Adipose tissue (tissue), 3 donors: ENCODE results near the gene CDC123. TPM values are rescaled to one million over a fixed set of nuclear protein-coding genes. Genes with fewer than 3 reads are reported as not detected.
"Not testable (repeated sequence)": the region's sequence is repeated elsewhere in the genome, so short reads cannot be mapped to it uniquely, and the experiment has no call there.

Experiments
- H3K27ac ChIP-seq: one replicate; pipeline ENCODE4 v1.5.1; 2013; ENCODE audit warnings: low read depth, low read length
- WGBS, 3 donors: extraction: QIAGEN DNeasy Blood & Tissue Kit; methylation state at CpG; one replicate each; pipeline ENCODE4 v1.1.7; 2013; 5-methylcytosine and 5-hydroxymethylcytosine counted together
- polyA plus RNA-seq, 3 donors: library from polyadenylated mRNA; stranded (reverse); fragments of 200-250 nt; gene quantifications; one replicate each; pipeline ENCODE4 v1.2.3, GENCODE V29; 2013
- donor health status: healthy with polysubstance abuse.
- donor health status: Bipolar disorder and iron deficiency.
- donor health status: healthy.

CDC123 gene
- polyA plus RNA-seq, 3 donors: 23.9 to 54.3 (median 47.6) TPM

DNA sequence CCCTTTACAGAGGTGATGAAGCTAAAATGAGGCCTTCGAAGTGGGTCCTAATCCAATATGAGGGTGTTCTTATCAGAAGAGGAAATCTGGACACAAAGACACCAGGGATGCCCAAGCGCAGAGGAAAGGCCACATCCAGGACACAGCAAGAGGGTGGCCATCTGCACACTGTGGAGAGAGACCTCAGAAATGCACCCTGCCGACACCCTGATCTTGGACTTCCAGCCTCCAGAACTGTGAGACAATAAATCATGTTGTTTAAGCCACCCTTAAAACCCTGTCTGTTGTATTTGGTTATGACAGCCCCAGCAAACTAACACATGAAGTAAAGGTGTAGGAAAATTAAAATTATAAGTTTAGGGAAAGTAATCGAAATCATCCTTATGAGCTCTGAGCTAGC, 64.0 kb downstream of the CDC123 start:
- 85 to 97% (median 88%) methylated on average over 4 of the region's 4 CpGs for WGBS, 3 donors
- H3K27ac ChIP-seq: no peak overlapping the region

DNA sequence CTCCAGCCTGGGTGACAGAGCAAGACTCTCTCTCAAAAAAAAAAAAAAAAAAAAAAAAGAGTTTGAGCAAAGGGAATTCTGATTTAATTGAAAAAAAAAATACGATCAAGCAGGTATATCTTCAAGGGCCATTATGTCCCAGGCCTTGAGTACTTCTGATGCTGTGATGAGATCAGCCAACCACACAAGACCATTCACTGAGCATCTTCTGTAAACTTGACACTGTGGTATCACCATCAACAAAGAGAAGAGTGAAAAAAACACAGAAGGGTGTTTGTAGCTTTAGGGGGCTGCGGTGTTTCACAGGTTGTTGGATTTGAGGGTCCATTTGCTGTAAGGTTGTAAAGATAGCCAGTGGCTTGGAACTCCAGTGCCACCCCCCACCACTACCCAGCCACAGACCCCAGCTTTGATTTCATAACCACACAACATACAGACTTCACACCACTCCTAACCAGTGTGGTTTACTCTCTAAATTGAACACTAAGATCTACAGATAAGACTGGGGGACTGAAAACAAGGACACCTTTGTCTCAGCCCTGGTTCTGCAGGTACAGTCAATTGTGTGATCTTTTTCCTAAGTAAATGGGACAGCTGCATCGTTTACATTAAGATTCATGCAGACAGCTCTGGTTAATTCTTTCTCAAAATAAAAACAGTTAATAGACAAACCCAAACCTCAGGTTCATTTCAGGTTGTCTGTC, 66.4 kb downstream of the CDC123 start:
- WGBS, 3 donors: 69 to 89% (median 80%) methylated on average over 3 of the region's 3 CpGs
- H3K27ac ChIP-seq: no peak overlapping the region

DNA sequence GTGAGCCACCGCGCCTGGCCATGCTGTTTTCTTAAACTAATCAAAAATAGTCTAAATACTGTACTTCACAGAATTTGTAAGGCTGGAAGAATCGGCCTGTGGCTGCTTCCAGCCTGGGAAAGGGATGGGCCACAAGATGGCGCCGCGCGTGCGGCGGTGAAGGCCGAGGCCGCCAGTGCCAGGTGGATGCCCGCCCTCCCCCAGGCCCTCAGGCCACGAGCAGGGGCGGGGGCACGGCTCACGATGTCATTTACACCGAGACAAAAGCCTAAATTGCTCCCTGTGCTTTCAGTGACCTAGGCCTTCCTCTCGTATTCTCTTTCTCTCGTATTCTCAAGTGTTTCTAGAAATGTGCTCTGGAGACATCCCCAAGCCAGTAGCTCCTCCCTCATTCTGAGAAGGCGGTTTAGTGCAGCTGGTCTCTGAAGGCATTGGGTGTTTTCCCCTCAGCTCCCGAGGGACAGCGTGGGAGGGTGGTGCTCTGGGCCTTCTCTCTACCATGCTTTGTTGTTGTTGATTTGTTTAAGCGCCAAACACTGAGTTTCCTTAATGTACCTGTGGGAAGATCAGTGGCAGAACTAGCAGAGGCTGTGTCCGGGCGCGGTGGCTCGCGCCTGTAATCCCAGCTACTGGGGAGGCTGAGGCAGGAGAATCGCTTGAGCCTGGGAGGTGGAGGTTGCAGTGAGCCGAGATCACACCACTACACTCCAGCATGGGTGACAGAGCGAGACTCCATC, 68.4 kb downstream of the CDC123 start:
- H3K27ac ChIP-seq: peak overlapping the region; percentile 26
- 26 to 28% (median 27%) methylated on average over 31 of the region's 31 CpGs for WGBS, 3 donors

DNA sequence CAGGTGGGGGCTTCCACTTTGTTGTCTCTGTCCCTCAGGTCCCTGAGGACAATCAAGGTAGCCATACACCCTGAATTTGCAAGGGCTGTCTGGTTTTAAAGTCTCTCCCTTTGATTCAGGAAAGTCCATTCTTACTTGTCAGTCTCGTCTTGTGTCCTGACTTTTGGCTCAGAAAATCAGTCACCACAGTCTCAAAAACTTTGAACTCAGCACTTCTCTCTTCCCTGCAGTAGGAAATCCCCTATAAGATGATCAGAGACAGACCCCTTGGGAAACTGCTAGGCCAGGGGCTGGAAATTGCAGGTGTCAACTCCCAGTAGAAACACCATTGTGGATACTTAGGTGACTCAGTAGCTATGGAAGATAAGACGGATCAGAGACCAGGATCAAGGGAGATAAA, 73.1 kb downstream of the CDC123 start:
- 85 to 92% (median 89%) methylated on average over 2 of the region's 2 CpGs for WGBS, 3 donors
- no peak overlapping the region for H3K27ac ChIP-seq

DNA sequence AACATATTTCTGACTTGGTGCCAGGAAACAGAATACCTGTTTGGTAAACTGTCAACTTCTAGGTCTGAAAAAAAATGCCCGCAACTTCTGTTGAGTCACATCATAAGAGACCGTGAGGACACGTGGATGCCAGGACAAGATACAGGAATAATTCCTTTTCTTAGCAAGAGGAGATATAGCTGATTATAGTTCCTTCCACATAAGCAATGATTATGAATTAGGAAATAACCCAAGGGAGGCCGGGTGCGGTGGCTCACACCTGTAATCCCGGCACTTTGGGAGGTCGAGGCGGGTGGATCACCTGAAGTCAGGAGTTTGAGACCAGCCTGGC, 75.2 kb downstream of the CDC123 start:
- WGBS, 3 donors: 54 to 65% (median 65%) methylated on average over 8 of the region's 8 CpGs
- no peak overlapping the region for H3K27ac ChIP-seq

DNA sequence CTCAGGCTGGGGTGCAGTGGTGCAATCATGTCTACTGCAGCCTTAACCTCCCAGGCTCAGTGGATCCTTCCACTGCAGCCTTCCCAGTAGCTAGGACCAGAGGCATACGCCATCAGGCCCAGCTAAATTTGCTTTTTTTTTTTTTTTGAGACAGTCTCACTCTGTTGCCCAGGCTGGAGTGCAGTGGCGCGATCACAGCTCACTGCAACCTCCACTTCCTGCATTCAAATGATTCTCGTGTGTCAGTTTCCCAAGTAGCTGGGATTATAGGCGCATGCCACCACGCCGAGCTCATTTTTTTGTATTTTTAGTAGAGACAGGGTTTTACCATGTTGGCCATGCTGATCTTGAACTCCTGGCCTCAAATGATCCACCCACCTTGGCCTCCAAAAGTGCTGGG, 81.9 kb downstream of the CDC123 start:
- 85 to 92% (median 88%) methylated on average over 7 of the region's 7 CpGs for WGBS, 3 donors
- not testable (repeated sequence) for H3K27ac ChIP-seq

DNA sequence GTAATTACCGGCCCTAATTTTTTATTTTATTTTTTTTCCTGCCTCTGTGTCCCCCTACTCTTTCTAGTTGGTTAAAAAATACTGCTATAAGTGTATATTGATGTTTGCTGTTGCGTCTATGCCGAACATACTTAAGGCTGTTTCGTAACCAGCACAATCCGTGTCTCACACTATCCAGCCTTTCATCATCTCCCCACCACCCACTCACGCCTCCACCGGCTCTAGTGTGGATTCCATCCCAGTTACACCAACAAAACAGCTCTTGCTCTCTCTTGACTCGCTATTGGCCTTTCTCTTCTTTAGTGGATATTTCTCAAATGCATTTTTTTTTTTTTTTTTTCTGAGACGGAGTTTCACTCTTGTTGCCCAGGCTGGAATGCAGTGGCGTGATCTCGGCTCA, 83.3 kb downstream of the CDC123 start:
- no peak overlapping the region for H3K27ac ChIP-seq
- WGBS, 3 donors: 79 to 87% (median 79%) methylated on average over 11 of the region's 11 CpGs

DNA sequence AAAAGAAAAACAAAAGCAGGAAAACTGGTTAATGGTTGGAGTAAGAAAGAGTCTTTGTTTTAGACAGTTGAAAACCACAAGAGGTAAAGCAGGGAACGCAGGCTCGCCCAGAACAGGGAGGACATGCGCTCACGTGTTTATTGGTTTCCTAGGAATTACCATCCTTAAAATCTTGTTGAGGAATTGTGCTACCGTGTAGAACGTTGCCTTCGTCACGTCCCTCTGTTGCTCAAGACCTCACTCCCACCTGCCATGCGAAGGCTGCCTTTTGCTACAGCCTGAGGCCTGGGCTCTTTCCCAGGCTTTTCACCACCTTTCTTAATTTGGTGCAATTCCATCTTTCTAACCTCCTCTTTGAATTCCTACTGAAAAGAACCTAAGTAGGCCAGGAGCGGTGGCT, 91.8 kb downstream of the CDC123 start:
- no peak overlapping the region for H3K27ac ChIP-seq
- 93 to 95% (median 95%) methylated on average over 10 of the region's 10 CpGs for WGBS, 3 donors

DNA sequence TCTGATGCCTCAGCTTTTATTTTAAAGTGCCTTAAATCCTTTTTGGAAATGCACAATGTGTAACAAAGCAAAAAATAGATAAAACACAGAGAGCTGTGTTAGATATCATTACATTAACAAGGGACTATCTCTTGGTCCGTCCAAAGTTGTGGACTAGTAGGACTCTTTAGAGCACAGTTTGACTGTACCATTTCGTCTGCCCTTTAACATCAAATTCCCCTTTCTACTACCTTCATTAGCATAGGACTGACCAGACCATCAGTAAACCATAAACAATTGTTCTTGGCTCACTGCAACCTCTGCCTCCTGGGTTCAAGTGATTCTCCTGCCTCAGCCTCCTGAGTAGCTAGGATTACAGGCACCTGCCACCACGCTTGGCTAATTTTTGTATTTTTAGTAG, 101.8 kb downstream of the CDC123 start:
- 85 to 91% (median 91%) methylated on average over 3 of the region's 3 CpGs for WGBS, 3 donors
- H3K27ac ChIP-seq: not testable (repeated sequence)

DNA sequence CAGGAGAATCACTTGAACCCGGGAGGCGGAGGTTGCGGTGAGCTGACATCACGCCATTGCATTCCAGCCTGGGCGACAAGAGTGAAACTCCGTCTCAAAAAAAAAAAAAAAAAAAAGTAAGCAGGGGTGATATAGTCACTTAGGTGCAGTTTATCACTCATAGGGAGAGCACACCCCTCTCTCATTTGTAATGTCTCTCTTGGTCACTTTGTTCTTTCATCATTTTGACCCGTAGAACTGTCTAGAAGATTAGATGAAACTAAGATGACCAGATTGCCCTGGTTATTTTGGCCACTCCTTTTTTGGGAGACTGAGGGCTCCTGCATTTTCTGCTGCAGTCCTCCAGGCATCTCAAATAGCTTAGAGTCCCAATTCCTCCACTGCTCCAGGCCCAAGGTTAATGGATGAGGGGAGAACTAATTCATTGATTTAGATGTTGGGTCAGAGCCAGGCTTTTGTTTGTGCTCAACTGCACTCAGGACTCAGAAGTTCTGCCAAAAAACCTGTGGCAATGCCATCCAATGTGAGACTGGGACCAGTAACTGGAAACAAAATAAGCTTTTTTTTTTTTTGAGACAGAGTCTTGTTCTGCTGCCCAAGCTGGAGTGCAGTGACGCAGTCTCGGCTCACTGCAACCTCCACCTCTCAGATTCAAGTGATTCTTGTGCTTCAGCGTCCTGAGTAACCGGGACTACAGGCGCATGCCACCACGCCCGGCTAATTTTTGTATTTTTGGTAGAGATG, 103.4 kb downstream of the CDC123 start:
- WGBS, 3 donors: 49 to 96% (median 92%) methylated on average over 14 of the region's 14 CpGs

More for the DNA sequence above, 103.4 kb downstream of the CDC123 start:
- no peak overlapping the region for H3K27ac ChIP-seq

Other genes with a start within 250 kb of the CDC123 start
- 10 to 100 TPM in 1 of 3 donors, 1 to 10 TPM in 2; 9.0 to 17.1 (median 9.1) TPM for gene UPF2, start 153.4 kb upstream of the CDC123 start, polyA plus RNA-seq
- 10 to 100 TPM; 10.7 to 14.9 (median 11.1) TPM for gene DHTKD1, start 127.2 kb upstream of the CDC123 start, polyA plus RNA-seq
- 1 to 10 TPM; 1.3 to 2.9 (median 1.5) TPM for gene SEC61A2, start 66.5 kb upstream of the CDC123 start, polyA plus RNA-seq
- gene NUDT5, start 297 bp upstream of the CDC123 start, polyA plus RNA-seq: 10 to 100 TPM; 17.8 to 60.3 (median 50.2) TPM
- gene CAMK1D, start 153.4 kb downstream of the CDC123 start, polyA plus RNA-seq: 1 to 10 TPM; 2.2 to 9.7 (median 8.4) TPM